Transverse colon (tissue), 3 donors: ENCODE data around the gene TUBG2.

ENCODE experiments used
- CTCF ChIP-seq, 5 experiments: fragments of 200-600 bp in 3 of 5; fragments of 450-650 bp in 2 of 5; sonication (generic) in 3 of 5; IDR thresholded peaks; 1 replicate in 2 of 5; 2 replicates in 3 of 5; pipeline ENCODE4 v1.5.1; 2016 to 2017; ENCODE audit warnings: antibody characterized with exemption in 5 of 5, inconsistent platforms in 3 of 5, mild to moderate bottlenecking in 2 of 5, moderate library complexity in 1 of 5
- EP300 ChIP-seq: sonication (generic); formaldehyde crosslinking; IDR thresholded peaks from one replicate; pipeline ENCODE4 v1.6.1; 2017; ENCODE audit warnings: antibody characterized with exemption, low read depth
- POLR2A ChIP-seq: fragments of 450-650 bp; IDR thresholded peaks from one replicate; pipeline ENCODE4 v1.6.1; 2016; ENCODE audit warnings: antibody characterized with exemption, mild to moderate bottlenecking, moderate library complexity

GRCh38 chr17:42647778-42648177 lies 11.3 kb upstream of the TUBG2 start:
- TF ChIP-seq CTCF (IDR thresholded peaks at IDR 0.05): no peak
- no peak for TF ChIP-seq POLR2A
- no peak for TF ChIP-seq EP300
